ENCODE measurements around the gene WSCD1.

The WSCD1 gene

DNA sequence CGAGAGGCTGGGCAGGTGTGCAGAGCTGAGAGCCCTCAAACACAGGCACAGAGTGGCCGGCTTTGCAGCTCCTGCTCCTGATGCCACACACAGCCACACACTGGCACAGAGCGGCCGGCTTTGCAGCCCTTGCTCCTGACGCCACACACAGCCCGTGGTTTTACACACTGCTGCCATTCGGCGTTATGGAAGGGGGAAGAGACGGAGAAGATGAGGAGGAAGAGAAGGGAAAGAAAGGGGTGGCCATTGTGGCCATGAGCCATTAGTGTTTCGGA lies 26.8 kb downstream of the WSCD1 start:
- no peak for TF ChIP-seq EZH2 (IDR thresholded peaks at IDR 0.05; ENCODE audit: borderline replicate concordance, low read depth, low read length, severe bottlenecking)
- TF ChIP-seq, protein P1, sequence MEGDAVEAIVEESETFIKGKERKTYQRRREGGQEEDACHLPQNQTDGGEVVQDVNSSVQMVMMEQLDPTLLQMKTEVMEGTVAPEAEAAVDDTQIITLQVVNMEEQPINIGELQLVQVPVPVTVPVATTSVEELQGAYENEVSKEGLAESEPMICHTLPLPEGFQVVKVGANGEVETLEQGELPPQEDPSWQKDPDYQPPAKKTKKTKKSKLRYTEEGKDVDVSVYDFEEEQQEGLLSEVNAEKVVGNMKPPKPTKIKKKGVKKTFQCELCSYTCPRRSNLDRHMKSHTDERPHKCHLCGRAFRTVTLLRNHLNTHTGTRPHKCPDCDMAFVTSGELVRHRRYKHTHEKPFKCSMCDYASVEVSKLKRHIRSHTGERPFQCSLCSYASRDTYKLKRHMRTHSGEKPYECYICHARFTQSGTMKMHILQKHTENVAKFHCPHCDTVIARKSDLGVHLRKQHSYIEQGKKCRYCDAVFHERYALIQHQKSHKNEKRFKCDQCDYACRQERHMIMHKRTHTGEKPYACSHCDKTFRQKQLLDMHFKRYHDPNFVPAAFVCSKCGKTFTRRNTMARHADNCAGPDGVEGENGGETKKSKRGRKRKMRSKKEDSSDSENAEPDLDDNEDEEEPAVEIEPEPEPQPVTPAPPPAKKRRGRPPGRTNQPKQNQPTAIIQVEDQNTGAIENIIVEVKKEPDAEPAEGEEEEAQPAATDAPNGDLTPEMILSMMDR (IDR thresholded peaks at IDR 0.05; ENCODE audit: borderline replicate concordance, extremely low read depth, low read length, poor library complexity, severe bottlenecking): no peak
- Histone ChIP-seq H3K79me2 (ENCODE audit: insufficient read depth, low read length) (no peaks in the 10 kb centered on the region), H3K9ac (ENCODE audit: low read depth, low read length) (no peak overlapping the region), H3K9me3 (ENCODE audit: insufficient read depth, low read length, severe bottlenecking) (no peaks in the 10 kb centered on the region), H3K36me3 (ENCODE audit: insufficient read depth, low read length) (no peaks in the 10 kb centered on the region), H4K20me1 (ENCODE audit: insufficient read depth, low read length) (0 out of 2 replicates have a peak, but pooled peaks cover 7% of the 10 kb centered on the region), H3K27me3 (ENCODE audit: insufficient read depth, low read length, poor library complexity) (peaks cover 14% of the 10 kb centered on the region), H3K27ac (ENCODE audit: low read length) (no peak overlapping the region), H3K4me1 (ENCODE audit: insufficient read depth, low read length) (no peaks in the 10 kb centered on the region), H2AFZ (ENCODE audit: low read depth, low read length) (no peak overlapping the region), H3K4me3 (ENCODE audit: low read depth in 1 of 2, low read length in 2 of 2) (no peak overlapping the region), H3K4me2 (ENCODE audit: insufficient read depth, low read length) (no peak overlapping the region)
- DNase-seq (no peak), ATAC-seq (ENCODE audit: insufficient read depth, low read depth) (no peak)

DNA sequence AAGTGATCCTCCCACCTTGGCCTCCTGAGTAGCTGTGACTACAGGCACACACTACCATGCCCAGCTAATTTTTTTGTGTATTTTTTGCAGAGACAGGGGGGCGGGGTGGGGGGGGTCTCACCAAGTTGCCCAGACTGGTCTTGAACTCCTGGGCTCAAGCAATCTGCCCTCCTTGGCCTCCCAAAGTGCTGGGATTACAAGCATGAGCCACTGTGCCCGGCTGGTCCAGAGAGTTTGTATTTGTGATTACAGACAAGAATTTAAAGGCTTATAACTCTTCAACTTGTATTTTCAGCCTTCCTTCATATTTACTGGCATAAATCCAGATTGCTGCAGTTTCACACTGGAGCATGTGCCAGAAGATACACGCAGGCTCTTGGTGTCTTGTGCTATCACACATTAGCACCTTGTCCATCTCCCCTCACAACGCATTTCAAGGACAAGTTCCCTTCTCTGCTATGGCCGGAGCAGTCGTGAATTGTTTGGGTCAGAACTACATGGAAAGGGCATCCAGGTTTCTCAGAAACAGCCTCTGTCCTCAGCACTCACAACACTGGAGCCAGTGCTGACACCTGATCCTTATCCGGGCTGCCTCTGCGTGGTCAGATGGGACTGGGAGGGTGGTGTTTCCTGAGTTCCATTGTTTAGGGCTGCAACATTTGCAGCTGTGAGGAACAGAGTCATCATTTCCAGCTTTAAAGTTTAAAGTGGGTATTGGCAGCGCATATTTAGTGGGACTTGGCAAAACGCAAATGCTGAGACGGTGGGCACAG lies 28.1 kb downstream of the WSCD1 start:
- TF ChIP-seq, protein P1 (IDR thresholded peaks at IDR 0.05; ENCODE audit: borderline replicate concordance, extremely low read depth, low read length, poor library complexity, severe bottlenecking): no peak
- no peak for TF ChIP-seq EZH2 (IDR thresholded peaks at IDR 0.05; ENCODE audit: borderline replicate concordance, low read depth, low read length, severe bottlenecking)
- DNase-seq (no peak), ATAC-seq (ENCODE audit: insufficient read depth, low read depth) (no peak)
- Histone ChIP-seq H3K9me3 (ENCODE audit: insufficient read depth, low read length, severe bottlenecking) (no peaks in the 10 kb centered on the region), H3K4me2 (ENCODE audit: insufficient read depth, low read length) (no peak overlapping the region), H3K4me3 (ENCODE audit: low read depth in 1 of 2, low read length in 2 of 2) (no peak overlapping the region), H3K27me3 (ENCODE audit: insufficient read depth, low read length, poor library complexity) (peaks cover 14% of the 10 kb centered on the region), H2AFZ (ENCODE audit: low read depth, low read length) (no peak overlapping the region), H3K79me2 (ENCODE audit: insufficient read depth, low read length) (no peaks in the 10 kb centered on the region), H3K36me3 (ENCODE audit: insufficient read depth, low read length) (no peaks in the 10 kb centered on the region), H3K4me1 (ENCODE audit: insufficient read depth, low read length) (no peaks in the 10 kb centered on the region), H3K27ac (ENCODE audit: low read length) (no peak overlapping the region), H4K20me1 (ENCODE audit: insufficient read depth, low read length) (0 out of 2 replicates have a peak, but pooled peaks cover 7% of the 10 kb centered on the region), H3K9ac (ENCODE audit: low read depth, low read length) (no peak overlapping the region)

DNA sequence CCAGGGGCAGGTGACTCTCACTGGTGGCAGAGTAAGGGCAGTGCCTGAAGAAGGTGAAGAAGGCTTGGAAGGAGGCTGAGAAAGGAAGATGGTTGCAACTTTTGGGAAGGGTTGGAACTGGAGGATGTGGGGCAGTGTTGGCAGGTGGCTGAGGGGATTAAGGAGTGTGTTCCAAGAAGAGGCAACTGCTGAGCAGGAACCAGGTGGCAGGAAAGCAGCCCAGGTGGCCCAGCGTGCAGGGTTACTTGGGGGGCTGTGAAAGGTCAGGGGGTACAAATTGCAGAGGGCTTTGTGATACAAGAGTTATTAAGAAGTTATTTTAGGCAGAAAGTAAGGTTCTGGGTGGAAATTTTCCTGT lies 28.6 kb downstream of the WSCD1 start:
- Histone ChIP-seq H3K79me2 (ENCODE audit: insufficient read depth, low read length) (no peaks in the 10 kb centered on the region), H3K36me3 (ENCODE audit: insufficient read depth, low read length) (no peaks in the 10 kb centered on the region), H3K4me2 (ENCODE audit: insufficient read depth, low read length) (no peak overlapping the region), H3K4me3 (ENCODE audit: low read depth in 1 of 2, low read length in 2 of 2) (no peak overlapping the region), H3K27ac (ENCODE audit: low read length) (no peak overlapping the region), H3K9ac (ENCODE audit: low read depth, low read length) (no peak overlapping the region), H4K20me1 (ENCODE audit: insufficient read depth, low read length) (0 out of 2 replicates have a peak, but pooled peaks cover 7% of the 10 kb centered on the region), H3K4me1 (ENCODE audit: insufficient read depth, low read length) (no peaks in the 10 kb centered on the region), H2AFZ (ENCODE audit: low read depth, low read length) (no peak overlapping the region), H3K9me3 (ENCODE audit: insufficient read depth, low read length, severe bottlenecking) (no peaks in the 10 kb centered on the region), H3K27me3 (ENCODE audit: insufficient read depth, low read length, poor library complexity) (peaks cover 12% of the 10 kb centered on the region)
- DNase-seq (no peak), ATAC-seq (ENCODE audit: insufficient read depth, low read depth) (no peak)
- TF ChIP-seq EZH2 (IDR thresholded peaks at IDR 0.05; ENCODE audit: borderline replicate concordance, low read depth, low read length, severe bottlenecking): no peak
- TF ChIP-seq, protein P1 (IDR thresholded peaks at IDR 0.05; ENCODE audit: borderline replicate concordance, extremely low read depth, low read length, poor library complexity, severe bottlenecking): no peak
